ENCODE results near the gene UBALD2.
A peak's percentile ranks its signal among the peaks of the same experiment; 100 is the strongest.
"Not testable (repeated sequence)": the region's sequence is repeated elsewhere in the genome, so short reads cannot be mapped to it uniquely, and the experiment has no call there.

Gene UBALD2

DNA sequence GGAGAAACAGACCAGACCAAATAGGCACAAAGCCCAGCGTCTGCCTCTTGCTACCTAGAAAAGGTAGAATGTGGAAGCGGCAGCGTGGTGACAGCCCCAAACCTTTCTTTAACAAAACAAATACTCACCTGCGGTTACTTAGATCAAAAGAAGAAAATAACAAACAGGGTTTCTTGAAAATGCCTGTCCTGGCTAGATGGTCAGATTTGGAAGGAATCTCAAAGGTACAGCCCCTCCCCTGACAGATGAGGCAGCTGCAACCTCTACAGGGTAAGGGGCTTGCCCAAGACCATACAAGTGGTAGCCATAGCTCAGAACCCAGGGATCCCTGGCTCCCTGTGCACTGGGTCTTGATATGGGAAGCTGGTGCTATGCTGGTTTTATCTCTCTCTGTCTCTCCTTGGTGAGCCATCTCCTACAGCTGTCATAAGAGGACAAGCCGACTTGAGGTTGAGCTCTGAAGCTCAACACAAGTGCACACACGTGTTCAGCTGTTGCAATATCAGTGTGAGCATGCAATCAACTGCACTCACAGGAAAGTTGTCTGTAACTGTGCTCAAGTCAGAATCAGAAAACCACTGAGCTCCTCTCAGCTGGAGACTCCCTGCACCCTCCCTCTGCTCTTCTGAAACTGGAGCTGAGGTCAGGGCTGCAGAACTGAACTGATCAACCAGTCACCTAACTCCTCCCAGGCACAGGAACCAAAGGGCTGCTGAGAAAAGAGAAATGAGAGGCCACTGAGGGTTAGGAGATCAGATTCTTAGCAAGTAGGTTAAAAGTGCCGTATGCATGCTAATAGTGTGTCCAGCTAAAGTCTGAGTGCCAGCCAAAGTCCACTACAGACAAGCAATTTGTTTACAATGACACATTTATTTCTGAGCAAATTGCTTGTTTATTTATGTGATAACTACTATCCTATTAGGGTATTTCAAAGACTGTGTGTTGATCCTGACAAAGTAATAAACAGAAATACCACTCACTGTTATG is 18.8 kb upstream of the UBALD2 start:
- DNase-seq: peak in 1 of 2 donors; percentile 24

DNA sequence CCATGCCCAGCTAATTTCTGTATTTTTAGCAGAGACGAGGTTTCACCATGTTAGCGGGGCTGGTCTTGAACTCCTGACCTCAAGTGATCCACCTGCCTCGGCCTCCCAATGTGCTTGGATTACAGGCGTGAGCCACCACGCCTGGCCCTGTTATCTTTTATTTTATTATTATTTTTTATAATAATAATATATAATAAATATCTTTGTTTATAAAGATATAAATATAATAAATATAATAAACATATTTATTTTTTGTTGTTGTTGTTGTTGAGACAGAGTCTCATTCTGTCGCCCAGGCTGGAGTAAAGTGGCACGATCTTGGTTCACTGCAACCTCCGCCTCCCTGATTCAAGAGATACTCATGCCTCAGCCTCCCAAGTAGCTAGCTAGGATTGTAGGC is 17.8 kb upstream of the UBALD2 start:
- no peak for DNase-seq

DNA sequence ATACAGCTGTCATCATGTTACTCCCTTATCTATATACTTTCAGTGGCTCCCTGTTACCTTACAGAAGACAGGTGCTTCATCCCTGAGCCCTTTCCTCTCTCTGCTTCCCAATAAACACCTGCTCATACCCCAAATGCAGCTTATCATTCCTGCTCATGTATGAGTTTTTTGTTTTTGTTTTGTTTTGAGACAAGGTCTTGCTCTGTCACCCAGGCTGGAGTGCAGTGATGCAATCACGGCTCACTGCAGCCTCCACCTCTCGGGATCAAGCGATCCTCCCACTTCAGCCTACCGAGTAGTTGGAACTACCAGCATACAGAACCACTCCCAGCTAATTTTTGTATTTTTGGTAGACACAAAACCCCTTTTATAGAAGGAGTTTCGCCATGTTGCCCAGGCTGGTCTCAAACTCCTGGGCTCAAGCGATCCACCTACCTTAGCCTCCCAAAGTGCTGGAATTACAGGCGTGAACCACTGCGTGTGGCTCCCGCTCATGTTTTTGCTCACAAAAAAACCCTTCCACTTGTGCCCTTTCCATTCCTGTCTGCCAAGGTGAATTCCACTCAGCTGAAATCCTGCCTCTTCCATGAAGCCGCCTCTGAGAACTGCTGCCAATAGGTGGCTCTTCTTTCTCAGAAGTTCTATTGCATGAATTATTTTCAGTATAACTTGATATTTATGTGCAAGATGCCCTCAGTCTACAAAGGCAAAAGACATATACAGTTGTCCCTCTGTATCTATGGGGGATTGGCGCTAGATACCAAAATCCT is 16.9 kb upstream of the UBALD2 start:
- DNase-seq: no peak

DNA sequence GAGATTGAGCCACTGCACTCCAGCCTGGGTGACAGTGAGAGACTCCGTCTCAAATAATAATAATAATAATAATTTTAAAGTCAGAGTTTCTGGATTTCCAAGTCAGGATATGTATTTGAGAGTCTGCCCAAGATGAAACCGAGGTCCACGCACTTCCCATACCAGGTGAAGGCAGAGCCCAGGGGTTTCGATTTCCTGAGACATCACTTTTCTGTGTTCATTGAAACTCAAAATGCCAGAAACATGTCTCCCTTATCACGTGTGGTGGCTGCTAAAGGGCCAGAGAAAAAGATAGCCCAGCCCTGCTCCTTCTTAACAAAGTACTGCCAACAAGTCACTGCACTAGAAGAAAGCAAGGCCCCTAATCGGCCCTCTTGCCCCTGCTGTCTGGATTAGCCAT is 15.0 kb upstream of the UBALD2 start:
- DNase-seq: no peak

DNA sequence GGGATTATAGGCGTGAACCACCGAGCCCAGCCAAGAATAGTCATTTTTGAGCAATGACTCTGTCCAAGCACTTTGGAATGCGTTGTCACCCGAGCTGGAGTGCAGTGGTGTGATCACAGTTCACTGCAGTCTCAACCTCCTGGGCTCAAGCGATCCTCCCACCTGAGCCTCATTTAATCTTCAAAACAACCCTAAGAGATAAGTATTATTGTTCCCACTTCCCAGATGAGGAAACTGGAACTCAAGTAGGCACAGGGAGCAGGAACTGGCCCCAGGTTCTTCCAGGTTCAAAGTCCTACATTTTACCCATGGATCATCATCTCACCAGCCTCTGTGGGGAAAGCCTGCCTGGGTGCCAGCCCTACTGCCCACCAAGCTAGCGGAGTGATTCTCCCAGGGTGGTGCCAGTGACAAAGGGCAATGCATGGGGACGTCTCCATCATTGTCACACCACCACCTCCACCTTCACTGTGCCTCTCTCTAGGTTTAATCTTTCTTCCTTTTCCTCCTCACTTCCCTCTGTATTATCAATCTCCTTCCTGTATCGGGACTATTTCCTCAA is 13.6 kb upstream of the UBALD2 start:
- DNase-seq: no peak

DNA sequence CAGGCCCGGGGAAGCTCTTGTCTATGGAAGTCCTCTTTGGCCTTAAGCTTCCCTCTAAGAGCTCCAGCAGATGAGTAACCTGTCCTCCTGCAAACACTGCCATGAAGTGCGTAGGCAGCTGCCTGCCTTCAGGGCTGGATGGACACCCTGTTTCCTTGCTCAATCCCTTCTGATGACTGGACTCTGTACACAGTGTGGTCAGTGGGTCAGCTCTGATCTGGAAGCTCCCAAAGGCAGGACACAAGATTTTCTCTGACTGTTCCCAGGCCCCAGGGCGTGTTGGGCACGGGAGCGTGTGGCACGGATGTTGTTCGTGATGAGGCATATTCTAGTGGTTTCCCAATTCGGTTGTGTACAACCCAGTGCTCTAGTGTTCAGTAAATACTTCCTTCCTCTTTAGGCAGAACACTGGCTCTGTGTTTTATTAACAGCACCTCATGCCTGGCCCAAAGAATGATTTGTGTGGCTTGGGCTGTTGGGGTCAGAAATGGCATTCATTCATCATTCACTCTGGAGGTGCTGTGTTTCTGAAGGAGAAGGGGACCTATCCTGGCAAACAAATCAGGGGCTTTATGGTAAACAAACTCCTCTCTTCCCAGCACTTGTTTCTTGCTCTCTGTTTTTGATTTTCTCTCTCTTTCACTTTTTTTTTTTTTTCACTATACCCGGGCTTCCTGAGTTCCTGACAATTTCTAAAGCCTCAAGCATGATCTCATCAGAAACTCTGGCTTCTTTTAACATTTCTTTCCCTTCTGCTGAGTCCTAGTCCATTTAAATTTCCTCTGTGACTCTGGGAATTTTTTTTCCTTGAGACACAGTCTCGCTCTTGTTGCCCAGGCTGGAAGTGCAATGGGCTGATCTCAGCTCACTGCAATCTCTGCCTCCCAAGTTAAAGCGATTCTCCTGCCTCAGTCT is 12.9 kb upstream of the UBALD2 start:
- DNase-seq: peak; percentile 56 to 86

DNA sequence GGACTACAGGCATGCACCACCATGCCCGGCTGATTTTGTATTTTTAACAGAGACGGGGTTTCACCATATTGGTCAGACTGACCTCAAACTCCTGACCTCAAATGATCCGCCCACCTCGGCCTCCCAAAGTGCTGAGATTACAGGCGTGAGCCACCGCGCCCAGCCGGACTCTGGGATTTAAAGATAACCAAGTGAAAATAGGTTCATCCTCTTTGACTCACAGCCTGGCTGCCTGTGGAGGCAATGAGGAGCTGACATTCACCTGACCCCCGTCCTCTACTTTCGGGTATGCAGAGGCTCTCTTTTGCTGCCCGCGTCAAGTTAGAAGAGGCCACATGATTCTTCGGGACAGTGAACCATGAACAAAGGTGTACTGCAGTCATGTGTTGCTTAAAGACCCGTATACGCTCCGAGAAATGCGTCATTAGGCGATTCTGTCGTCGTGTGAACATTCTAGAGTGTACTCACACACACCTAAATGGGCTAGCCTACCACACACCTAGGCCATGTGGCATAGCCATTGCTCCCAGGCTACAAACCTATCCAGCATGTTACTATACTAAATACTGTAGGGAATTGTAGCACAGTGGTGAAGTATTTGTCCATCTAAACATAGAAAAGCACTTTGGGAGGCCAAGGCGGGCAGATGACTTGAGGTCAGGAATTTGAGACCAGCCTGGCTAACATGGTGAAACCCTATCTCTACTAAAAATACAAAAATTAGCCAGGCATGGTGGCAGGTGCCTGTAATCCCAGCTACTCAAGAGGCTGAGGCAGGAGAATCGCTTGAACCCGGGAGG is 12.0 kb upstream of the UBALD2 start:
- not testable (repeated sequence) for DNase-seq

DNA sequence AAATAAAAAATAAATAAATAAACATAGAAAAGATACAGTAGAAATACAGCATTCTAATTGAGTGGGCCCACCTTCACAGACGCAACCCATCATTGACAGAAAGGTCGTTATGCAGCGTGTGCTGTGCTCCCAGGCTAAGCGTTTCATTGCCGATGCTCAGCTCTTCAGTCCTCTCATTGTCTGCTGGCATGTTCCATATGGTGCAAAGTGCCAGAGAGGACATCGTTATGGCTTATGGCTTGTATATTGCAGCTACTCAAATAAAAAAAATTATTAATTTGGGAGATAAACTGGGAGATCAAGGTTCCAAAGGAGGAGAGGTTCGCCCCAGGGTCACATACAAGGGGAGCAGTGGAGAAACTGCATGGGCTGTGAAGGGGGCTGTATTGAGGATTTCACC is 11.3 kb upstream of the UBALD2 start:
- no peak for DNase-seq

DNA sequence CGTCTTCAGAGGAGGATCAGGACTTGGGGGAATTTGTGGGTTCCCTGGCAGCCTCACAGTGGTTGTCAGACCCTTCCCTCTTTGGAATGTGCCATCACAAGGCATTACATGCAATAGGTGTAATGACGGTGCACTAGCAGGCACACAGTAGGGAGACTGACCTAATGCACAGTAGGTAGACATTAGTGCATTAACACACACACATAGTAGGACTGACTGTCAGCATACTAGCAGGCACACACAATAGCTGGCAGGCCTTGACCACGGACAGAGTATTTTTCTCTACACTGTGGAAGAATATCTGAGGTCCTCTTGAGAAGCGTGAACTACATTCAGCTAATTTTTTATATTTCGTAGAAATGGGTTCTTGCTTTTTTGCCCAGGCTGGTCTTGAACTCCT is 10.9 kb upstream of the UBALD2 start:
- DNase-seq: no peak

DNA sequence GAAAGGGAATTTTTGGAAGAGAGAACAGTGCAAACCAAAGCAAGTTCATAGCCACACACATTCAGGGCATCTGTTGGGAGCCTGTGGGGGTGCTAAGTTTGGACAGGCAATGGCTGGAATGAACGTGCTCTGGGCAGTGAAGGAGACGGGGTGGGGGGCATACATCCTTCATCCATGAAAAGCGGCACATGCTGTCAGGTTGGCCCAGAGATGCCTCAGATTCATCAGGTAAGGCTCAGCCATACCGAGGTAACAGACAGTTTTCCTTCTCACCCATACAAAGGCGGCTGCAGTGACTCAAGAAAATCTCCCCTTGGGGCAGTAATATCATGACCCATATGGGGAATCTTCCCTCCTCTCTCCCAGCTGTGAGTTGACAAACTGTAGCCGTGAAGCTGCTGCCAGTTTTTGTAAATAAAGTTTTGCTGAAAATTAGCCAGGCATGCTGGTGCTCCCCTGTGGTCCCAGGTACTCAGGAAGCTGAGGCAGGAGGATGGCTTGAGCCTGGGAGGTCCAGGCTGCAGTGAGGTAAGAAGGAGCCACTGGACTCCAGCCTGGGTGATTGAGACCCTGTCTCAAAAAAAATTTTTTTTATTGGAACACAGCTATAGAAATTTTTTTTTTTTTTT is 9.2 kb upstream of the UBALD2 start:
- DNase-seq: no peak

DNA sequence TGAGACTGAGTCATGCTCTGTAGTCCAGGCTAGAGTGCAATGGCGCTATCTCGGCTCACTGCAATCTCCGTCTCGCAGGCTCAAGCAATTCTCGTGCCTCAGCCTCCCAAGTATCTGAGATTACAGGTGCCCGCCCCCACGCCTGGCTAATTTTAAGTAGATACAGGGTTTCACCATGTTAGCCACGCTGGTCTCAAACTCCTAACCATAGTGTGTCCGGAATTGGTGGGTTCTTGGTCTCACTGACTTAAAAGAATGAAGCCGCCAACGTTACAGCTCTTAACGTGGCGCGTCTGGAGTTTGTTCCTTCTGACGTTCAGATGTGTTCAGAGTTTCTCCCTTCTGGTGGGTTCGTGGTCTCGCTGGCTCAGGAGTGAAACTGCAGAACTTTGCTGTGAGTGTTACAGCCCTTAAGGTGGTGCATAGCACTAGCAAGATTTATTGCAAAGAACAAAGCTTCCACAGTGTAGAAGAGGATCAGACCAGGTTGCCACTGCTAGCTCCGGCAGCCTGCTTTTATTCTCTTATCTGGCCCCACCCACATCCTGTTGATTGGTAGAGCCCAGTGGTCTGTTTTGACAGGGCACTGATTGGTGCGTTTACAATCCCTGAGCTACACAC is 8.6 kb upstream of the UBALD2 start:
- not testable (repeated sequence) for DNase-seq

DNA sequence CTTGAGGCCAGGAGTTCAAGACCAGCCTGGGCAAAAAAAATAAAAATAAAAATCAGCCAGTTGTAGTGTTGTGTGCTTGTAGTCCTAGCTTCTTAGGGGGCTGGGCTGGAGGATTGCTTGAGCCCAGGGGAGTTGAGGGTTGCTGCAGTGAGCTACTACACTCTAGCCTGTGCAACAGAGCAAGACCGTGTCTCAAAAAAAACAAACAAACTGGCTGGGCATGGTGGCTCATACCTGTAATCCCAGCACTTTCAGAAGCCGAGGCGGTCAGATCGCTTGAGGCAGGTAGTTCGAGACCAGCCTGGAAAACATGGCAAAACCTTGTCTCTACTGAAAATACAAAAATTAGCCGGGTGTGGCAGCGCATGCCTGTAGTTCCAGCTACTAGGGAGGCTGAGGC is 4.9 kb upstream of the UBALD2 start:
- no peak for DNase-seq

DNA sequence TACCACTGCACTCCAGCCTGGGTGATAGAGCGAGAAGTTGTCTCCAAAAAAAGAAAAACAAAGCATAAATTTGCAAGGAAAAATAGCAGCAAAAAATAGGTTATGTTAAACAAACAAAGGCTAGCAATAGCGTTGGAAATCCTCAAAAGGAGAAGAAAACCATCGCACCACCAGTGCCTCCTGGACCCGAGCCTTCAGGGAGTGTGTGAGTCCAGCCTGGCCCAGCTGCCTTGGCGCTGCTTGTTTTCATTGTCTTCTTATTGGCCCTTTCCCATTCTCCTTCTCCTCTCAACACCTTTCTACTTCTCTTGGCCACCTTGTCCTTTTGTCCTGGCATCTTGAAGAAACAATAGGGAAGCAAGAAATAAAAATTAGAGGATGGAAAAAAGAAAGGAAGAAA is 4.5 kb upstream of the UBALD2 start:
- no peak for DNase-seq

DNA sequence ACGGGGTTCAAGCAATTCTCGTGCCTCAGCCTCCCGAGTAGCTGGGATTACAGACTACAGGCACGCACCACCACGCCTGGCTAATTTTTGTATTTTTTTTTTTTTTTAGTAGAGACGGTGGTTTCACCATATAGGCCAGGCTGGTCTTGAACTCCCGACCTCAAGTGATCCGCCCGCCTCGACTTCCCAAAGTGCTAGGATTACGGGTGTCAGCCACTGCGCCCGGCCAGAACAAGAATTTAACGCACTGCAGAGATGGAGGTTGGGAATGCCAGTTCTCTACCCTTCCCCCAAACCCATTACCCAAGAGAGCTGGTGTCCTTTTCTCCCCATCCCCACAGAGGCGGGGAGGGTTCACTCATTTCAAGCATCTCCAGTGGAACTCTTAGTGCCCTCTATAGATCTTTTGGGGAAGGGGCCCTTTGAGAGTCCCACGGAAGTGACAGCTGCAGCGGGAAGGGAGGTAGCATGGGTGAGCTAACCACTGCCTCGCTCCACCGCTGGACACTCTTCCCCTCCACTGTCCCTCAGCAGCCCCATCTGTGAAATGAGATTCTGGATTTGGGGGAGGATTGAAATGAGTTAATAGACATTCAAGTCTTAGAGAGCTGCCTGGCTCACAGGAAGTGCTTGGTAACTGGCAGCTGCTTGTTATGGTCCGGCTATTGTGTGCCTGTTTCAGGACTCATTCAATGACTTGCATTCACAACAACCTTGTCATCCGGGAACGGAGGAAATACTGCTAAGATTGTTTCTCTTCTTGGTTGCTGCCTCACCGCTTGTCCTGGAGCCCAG is 3.5 kb upstream of the UBALD2 start:
- DNase-seq: peak in 1 of 2 donors; percentile 78

DNA sequence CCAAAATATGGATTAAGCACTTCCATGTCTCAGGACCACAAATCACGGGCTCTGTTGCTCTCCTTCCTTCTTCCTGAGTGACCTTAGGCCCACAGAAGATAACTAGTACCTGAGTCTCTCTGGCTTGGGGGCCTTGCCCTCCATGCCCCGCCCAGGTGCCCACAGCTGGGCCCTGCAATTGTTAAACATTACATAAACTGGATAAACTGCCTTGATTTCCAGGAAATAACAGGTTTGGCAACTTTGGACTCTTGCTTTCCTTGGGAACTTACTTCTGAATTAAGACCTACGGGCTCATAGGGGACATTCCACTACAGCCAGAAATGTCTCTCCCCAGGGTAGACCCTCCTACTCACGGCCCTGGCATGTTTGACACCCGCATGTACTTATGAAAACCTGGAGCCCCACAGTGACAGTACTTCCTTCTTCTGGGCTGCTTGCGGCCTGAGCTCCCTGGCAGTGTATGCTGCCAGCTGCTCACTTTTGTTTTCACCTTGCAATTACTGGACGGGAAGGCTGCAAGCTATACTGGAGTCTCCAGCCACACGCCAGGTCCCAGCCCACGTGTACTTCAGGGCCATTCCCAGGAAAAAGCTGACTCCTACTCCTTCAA is 2.3 kb upstream of the UBALD2 start:
- DNase-seq: peak in 1 of 2 donors; percentile 88

DNA sequence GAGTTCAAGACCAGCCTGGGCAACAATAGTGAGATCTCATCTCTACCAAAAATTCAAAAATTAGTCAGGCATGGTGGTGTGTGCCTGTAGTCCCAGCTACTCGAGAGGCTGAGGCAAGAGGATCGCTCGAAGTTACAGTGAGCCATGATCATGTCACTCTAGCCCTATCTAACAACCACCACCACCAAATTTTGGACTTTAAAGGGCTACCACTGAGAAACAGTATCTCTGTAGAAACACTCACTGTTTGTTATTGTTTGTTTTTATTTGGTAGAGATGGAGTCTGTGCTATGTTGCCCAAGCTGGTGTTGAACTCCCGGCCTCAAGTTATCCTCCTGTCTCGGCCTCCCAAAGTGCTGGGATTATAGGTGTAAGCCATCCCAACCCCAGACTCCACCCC is 1.3 kb upstream of the UBALD2 start:
- no peak for DNase-seq

DNA sequence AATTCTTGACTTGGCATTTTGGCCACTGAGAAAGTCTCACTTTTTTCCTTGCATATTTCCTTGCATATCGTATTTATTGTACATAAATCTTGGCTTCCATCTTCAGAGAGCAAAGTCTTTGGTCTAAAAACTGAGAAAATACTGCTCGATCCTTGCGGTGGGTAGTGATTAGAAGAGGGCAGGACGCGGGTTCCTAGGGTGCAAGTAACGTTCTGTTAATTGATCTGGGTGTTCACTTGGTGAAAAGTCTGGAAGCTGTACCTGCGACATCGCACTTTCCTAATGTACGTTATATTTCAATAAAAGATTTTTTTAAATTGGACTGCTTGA is 758 bp upstream of the UBALD2 start:
- DNase-seq: no peak

DNA sequence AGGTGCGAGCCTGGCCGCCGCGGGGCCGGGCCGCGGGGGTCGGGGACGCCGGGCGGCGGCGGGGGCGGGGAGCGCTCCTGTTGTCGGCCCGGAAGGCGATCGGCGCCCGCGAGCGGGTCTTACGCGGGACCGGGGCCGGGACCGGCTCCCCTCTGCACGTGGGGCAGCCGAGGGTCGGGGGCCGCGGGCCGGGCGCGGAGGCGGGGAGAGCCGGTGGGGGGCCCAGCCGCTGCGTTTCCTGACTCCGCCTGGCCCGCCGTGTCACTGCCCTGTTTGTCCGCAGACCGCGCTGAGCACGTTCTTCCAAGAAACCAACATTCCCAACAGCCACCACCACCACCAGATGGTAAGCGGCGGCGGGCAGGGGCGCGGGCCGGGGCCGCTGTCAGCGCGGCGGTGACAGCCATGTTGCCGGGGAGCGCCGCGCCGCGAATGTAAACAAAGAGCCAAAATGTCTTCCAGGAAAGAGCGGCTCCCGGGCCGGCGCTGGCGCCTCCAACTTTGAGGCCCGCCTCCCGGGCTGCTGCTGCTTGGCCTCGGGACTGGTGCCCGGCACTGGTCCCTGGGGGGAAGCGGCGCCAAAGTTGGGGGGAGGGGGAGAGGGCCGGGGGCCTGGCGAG is 586 bp downstream of the UBALD2 start:
- DNase-seq: peak in 1 of 2 donors; percentile 35

Measured in bone marrow (tissue), 2 donors.